ENCODE results near the gene ADCY10. TPM values are rescaled to one million over a fixed set of nuclear protein-coding genes. Genes with fewer than 3 reads are reported as not detected.

ADCY10 gene
- polyA plus RNA-seq, 1 donor from 2014 or later, result 0.09 TPM

- H3K4me2 ChIP-seq (ENCODE audit: low read length), result no peak overlapping the region
- H3K36me3 ChIP-seq (ENCODE audit: insufficient read depth, low read length), result no peaks in the 10 kb centered on the region
- no peak overlapping the region for H3K9ac ChIP-seq (ENCODE audit: low read length)
- no peaks in the 10 kb centered on the region for H3K9me2 ChIP-seq (ENCODE audit: insufficient read depth, low read length)
- H3K27ac ChIP-seq (ENCODE audit: low read length), result no peak overlapping the region
- H4K20me1 ChIP-seq (ENCODE audit: insufficient read depth), result no peaks in the 10 kb centered on the region
- no peaks in the 10 kb centered on the region for H3K79me2 ChIP-seq (replicated peaks; ENCODE audit: insufficient read depth, low read length)
- no peaks in the 10 kb centered on the region for H3K9me3 ChIP-seq (ENCODE audit: low read length)
- H3K27me3 ChIP-seq (ENCODE audit: insufficient read depth, low read depth, low read length), result no peaks in the 10 kb centered on the region
- TF ChIP-seq CTCF (IDR thresholded peaks at IDR 0.05; ENCODE audit: poor library complexity, severe bottlenecking) (no peak), SMC3 (conservative IDR thresholded peaks at IDR 0.05; ENCODE audit: poor library complexity) (no peak), EZH2 (IDR thresholded peaks at IDR 0.05; ENCODE audit: borderline replicate concordance, insufficient read depth, low read length, poor library complexity, severe bottlenecking) (no peak)
- TF ChIP-seq, protein P1, sequence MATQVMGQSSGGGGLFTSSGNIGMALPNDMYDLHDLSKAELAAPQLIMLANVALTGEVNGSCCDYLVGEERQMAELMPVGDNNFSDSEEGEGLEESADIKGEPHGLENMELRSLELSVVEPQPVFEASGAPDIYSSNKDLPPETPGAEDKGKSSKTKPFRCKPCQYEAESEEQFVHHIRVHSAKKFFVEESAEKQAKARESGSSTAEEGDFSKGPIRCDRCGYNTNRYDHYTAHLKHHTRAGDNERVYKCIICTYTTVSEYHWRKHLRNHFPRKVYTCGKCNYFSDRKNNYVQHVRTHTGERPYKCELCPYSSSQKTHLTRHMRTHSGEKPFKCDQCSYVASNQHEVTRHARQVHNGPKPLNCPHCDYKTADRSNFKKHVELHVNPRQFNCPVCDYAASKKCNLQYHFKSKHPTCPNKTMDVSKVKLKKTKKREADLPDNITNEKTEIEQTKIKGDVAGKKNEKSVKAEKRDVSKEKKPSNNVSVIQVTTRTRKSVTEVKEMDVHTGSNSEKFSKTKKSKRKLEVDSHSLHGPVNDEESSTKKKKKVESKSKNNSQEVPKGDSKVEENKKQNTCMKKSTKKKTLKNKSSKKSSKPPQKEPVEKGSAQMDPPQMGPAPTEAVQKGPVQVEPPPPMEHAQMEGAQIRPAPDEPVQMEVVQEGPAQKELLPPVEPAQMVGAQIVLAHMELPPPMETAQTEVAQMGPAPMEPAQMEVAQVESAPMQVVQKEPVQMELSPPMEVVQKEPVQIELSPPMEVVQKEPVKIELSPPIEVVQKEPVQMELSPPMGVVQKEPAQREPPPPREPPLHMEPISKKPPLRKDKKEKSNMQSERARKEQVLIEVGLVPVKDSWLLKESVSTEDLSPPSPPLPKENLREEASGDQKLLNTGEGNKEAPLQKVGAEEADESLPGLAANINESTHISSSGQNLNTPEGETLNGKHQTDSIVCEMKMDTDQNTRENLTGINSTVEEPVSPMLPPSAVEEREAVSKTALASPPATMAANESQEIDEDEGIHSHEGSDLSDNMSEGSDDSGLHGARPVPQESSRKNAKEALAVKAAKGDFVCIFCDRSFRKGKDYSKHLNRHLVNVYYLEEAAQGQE (IDR thresholded peaks at IDR 0.05; ENCODE audit: borderline replicate concordance), result no peak
- no peaks in the 10 kb centered on the region for H3F3A ChIP-seq (ENCODE audit: insufficient read depth, low read length, poor library complexity, severe bottlenecking)
- no peak overlapping the region for H2AFZ ChIP-seq (ENCODE audit: low read depth, low read length)
- no peak overlapping the region for H3K4me3 ChIP-seq (ENCODE audit: low read length)
These were observed 91.8 kb downstream of the ADCY10 start for GRCh38 chr1:167821969-167822685.

DNA sequence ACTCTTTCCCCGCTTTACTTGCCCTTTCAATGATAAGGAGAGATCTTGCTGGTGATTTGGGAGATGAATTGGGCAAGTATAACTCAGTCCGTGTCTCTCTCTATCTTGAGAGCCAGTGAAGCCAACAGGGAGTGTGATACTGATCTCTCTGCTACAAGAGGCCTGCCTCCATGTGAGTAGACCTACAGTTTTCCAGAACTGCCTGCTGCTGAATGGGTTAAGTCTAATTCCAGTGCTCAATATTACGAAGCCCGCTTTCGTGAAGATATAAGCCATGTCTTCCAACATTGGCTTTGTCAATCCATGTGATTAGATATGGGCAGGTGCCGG lies 92.6 kb downstream of the ADCY10 start:
- H3K9me3 ChIP-seq (ENCODE audit: low read length), result no peaks in the 10 kb centered on the region

More for the DNA sequence above, 92.6 kb downstream of the ADCY10 start:
- Histone ChIP-seq H3K9ac (ENCODE audit: low read length) (no peak overlapping the region), H4K20me1 (ENCODE audit: insufficient read depth) (no peaks in the 10 kb centered on the region), H3K36me3 (ENCODE audit: insufficient read depth, low read length) (no peaks in the 10 kb centered on the region), H3K27ac (ENCODE audit: low read length) (no peak overlapping the region), H3K4me2 (ENCODE audit: low read length) (no peak overlapping the region), H3K4me3 (ENCODE audit: low read length) (no peak overlapping the region), H3K79me2 (replicated peaks; ENCODE audit: insufficient read depth, low read length) (no peaks in the 10 kb centered on the region), H3F3A (ENCODE audit: insufficient read depth, low read length, poor library complexity, severe bottlenecking) (no peaks in the 10 kb centered on the region), H2AFZ (ENCODE audit: low read depth, low read length) (no peak overlapping the region), H3K9me2 (ENCODE audit: insufficient read depth, low read length) (no peaks in the 10 kb centered on the region), H3K27me3 (ENCODE audit: insufficient read depth, low read depth, low read length) (no peaks in the 10 kb centered on the region)
- no peak for TF ChIP-seq SMC3 (conservative IDR thresholded peaks at IDR 0.05; ENCODE audit: poor library complexity)
- TF ChIP-seq TAF1 (IDR thresholded peaks at IDR 0.05; ENCODE audit: low read depth), result no peak
- TF ChIP-seq EZH2 (IDR thresholded peaks at IDR 0.05; ENCODE audit: borderline replicate concordance, insufficient read depth, low read length, poor library complexity, severe bottlenecking), result no peak
- no peak for TF ChIP-seq MXI1 (conservative IDR thresholded peaks at IDR 0.05; ENCODE audit: poor library complexity, severe bottlenecking)
- TF ChIP-seq EP300 (conservative IDR thresholded peaks at IDR 0.05; ENCODE audit: poor library complexity, severe bottlenecking), result no peak
- TF ChIP-seq, protein P1 (IDR thresholded peaks at IDR 0.05; ENCODE audit: borderline replicate concordance), result no peak
- no peak for TF ChIP-seq CTCF (IDR thresholded peaks at IDR 0.05; ENCODE audit: poor library complexity, severe bottlenecking)
- TF ChIP-seq POLR2AphosphoS5 (IDR thresholded peaks at IDR 0.05), result no peak
- no peak for TF ChIP-seq RAD21 (conservative IDR thresholded peaks at IDR 0.05)

All from neural cell (in vitro differentiated cells).